Thoracic aorta (tissue), 2 donors: ENCODE measurements around the gene RTL5. TPM values are rescaled to one million over a fixed set of nuclear protein-coding genes. Genes with fewer than 3 reads are reported as not detected.

ENCODE experiments used
- ATAC-seq: fragments of 150-250 bp; one replicate; pipeline ENCODE4 v1.8.0; 2017; ENCODE audit warnings: low read depth; ENCODE audit not compliant: insufficient number of reproducible peaks, low FRiP score
- DNase-seq: peaks from one replicate; pipeline ENCODE4 v3.0.0-alpha.2; 2020; ENCODE audit warnings: low spot score
- H3K27ac ChIP-seq, 2 donors: fragments of 200-600 bp; sonication (generic); 1 replicate in 1 of 2; 2 replicates in 1 of 2; pipeline ENCODE4 v1.5.1; 2016; ENCODE audit warnings: mild to moderate bottlenecking in 2 of 2, moderate library complexity in 2 of 2
- H3K27me3 ChIP-seq: fragments of 200-600 bp; sonication (generic); replicated peaks from 2 replicates; pipeline ENCODE4 v1.6.0; 2016; ENCODE audit warnings: mild to moderate bottlenecking; ENCODE audit not compliant: insufficient read depth
- H3K36me3 ChIP-seq: fragments of 200-600 bp; sonication (generic); one replicate; pipeline ENCODE4 v1.5.1; 2016
- H3K4me1 ChIP-seq, 2 donors: fragments of 200-600 bp; sonication (generic); 1 replicate in 1 of 2; 2 replicates in 1 of 2; pipeline versions ENCODE4 v1.5.1 to v1.6.0; 2016; ENCODE audit warnings: low read depth in 2 of 2, mild to moderate bottlenecking in 1 of 2; ENCODE audit not compliant: control insufficient read depth in 1 of 2
- H3K4me3 ChIP-seq: fragments of 200-600 bp; sonication (generic); 2 replicates; pipeline ENCODE4 v1.5.1; 2016; ENCODE audit warnings: mild to moderate bottlenecking
- H3K9me3 ChIP-seq: fragments of 200-600 bp; sonication (generic); 2 replicates; pipeline ENCODE4 v1.5.1; 2016
- CTCF ChIP-seq: fragments of 200-600 bp; sonication (generic); IDR thresholded peaks from one replicate; pipeline ENCODE4 v1.5.1; 2019; ENCODE audit warnings: antibody characterized with exemption
- total RNA-seq, 2 donors: library from RNA; depleted of rRNA; stranded (reverse); fragments of >200 nt; gene quantifications; one replicate each; pipeline versions ENCODE4 v1.1.0 to v1.2.3, GENCODE V29; 2016

Gene RTL5
- total RNA-seq, 2 donors from 2014 or later: 7.6 to 11.6 TPM

GRCh38 chrX:72137846-72138495 lies 6.3 kb upstream of the RTL5 start:
- H3K27me3 ChIP-seq: no peaks in the 10 kb centered on the region
- DNase-seq (no peak), ATAC-seq (no peak)
- no peaks in the 10 kb centered on the region for H3K9me3 ChIP-seq
- no peak overlapping the region for H3K27ac ChIP-seq
- no peaks in the 10 kb centered on the region for H3K36me3 ChIP-seq
- H3K4me1 ChIP-seq: no peaks in the 10 kb centered on the region
- no peak for TF ChIP-seq CTCF
- no peak overlapping the region for H3K4me3 ChIP-seq

DNA sequence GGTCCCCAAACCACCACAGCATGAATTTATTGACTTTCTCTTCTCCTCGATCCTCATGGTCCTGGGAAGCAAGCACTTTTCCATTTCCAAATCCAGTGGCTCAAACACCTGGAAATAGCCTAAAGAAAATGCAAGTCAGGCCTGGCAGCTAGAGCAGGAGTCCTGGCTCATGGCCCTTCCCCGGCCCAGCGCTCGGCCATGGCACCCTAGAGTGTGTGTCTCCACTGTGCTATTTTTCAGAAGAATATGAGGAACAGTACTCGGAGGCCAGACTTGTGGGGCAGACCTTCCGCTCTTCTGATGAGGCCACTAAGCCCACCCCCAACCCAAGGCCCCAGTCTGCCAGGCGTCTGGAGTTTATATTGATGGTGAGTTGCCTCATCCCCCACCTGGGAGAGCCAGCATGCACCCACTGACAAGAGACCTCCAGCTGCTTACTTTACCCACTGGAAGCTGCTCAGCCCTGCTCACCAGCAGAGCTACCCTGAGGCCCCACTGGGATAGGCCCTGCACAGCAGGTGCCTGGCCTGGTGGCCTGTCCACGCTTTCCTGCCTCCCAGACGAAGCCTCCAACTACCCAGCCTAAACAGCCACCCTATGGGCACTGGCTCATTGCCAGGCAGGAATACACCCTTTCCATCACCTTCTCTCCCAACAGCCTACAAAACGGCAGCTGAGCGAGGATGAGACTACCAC lies 2.3 kb upstream of the RTL5 start:
- H3K4me1 ChIP-seq: no peaks in the 10 kb centered on the region
- H3K9me3 ChIP-seq: no peaks in the 10 kb centered on the region
- H3K36me3 ChIP-seq: no peaks in the 10 kb centered on the region
- H3K27me3 ChIP-seq: no peaks in the 10 kb centered on the region
- H3K4me3 ChIP-seq: no peak overlapping the region
- DNase-seq: no peak
- ATAC-seq: no peak
- H3K27ac ChIP-seq: no peak overlapping the region
- TF ChIP-seq CTCF: no peak

DNA sequence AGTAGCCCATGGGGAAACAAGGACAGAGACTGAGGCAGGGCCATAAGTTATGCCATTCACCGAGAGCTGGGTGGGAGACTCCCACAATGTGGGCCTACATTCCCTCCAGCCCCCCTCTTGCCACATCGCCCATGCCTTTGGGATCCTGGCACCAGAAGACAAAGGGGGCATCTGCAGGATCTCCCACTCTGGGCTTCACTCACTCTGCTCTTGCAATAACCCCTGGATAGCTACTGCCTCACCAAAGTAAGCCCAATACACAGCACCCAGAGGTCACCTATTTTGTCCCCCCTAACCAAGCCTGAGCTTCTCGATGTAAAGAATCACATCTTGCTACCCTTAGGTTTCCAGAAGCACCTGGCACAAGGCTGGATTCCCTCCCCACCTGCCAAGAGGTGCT lies 741 bp upstream of the RTL5 start:
- TF ChIP-seq CTCF: no peak
- Histone ChIP-seq H3K9me3 (no peaks in the 10 kb centered on the region), H3K4me3 (peak overlapping the region; percentile 78), H3K4me1 (no peaks in the 10 kb centered on the region), H3K36me3 (no peaks in the 10 kb centered on the region), H3K27me3 (no peaks in the 10 kb centered on the region), H3K27ac (peak overlapping the region in 1 of 2 donors; percentile 37)
- ATAC-seq: no peak
- no peak for DNase-seq

DNA sequence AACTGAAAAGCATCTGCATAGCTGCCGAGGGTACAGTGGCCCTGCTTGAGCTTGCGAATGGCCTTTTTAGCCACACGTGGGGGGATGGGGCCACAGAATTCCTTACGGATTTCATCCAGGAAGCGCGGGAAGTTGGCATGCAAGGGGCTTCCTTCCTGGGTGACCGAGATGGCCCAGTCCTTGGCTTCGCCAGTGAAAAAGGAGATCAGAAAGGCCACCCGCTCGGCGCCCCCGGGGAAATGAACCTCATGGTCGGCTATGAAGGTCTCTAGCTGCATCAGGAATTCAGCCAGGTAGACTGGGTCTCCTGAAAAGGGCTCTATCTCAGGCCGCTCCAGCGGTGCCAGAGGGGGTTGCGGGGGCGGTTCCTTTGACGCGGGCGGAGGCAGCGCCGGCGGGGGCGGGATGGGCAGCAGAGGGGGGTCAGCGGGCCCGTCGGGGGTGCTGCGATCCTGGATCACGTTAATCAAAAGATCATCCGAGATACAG lies 909 bp downstream of the RTL5 start:
- TF ChIP-seq CTCF: no peak
- peak overlapping the region; percentile 50 to 65 for H3K27ac ChIP-seq
- peak overlapping the region; percentile 78 for H3K4me3 ChIP-seq
- H3K9me3 ChIP-seq: no peaks in the 10 kb centered on the region
- peaks cover 6 to 12% of the 10 kb centered on the region in 2 donors for H3K4me1 ChIP-seq
- ATAC-seq: no peak
- no peak for DNase-seq
- H3K36me3 ChIP-seq: no peaks in the 10 kb centered on the region
- H3K27me3 ChIP-seq: no peaks in the 10 kb centered on the region

DNA sequence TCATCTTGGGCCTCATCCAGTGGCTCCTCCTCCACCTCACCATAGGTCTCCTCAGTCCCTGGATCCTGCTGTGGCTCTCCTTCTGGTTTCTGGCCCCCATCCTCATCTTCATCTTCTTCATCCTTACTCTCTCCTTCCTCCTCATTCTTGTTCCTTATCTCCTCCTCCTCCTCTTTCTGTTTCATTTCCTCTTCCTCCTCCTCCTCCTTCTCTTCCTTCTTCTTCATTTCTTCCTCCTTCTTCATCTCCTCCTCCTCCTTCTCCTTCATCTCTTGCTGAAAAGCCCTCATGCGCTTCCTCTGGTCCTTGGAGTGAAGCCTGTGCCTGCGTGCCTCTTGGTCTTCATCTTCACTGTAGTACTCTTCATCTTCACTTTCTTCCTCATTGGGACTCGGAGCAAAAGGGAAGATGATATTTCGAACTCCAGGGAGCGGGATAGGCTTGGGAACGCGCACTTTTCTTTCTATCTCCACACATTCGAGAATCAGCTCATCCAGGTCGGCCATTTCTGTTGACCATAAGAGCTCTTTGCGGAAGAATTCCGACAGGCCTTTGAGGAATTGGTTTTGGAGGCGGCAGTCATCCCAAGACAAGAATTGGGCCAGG lies 1.5 kb downstream of the RTL5 start:
- H3K4me1 ChIP-seq: peaks cover 12 to 14% of the 10 kb centered on the region in 2 donors
- no peak for TF ChIP-seq CTCF
- no peaks in the 10 kb centered on the region for H3K9me3 ChIP-seq
- peak overlapping the region; percentile 78 for H3K4me3 ChIP-seq
- no peaks in the 10 kb centered on the region for H3K36me3 ChIP-seq
- DNase-seq: no peak
- ATAC-seq: no peak
- no peaks in the 10 kb centered on the region for H3K27me3 ChIP-seq
- peak overlapping the region in 1 of 2 donors; percentile 65 for H3K27ac ChIP-seq
